CD4-positive, CD25-positive, alpha-beta regulatory T cell (primary cell): ENCODE results near the gene GRHL1. TPM values are rescaled to one million over a fixed set of nuclear protein-coding genes. Genes with fewer than 3 reads are reported as not detected.

Experiments
- ATAC-seq, 2 donors: fragments of 150-1000 bp; cut with Tn5 transposase; one replicate each; pipeline ENCODE4 v1.10.0; 2021; ENCODE audit warnings: low read depth in 2 of 2, moderate number of reproducible peaks in 2 of 2, moderate library complexity in 1 of 2
- DNase-seq, 3 donors: peaks; one replicate each; pipeline versions ENCODE4 v3.0.0 to v3.0.0-alpha.2; 2012 to 2022; ENCODE audit warnings: mixed read lengths in 1 of 3
- H3K27ac ChIP-seq: one replicate; pipeline ENCODE4 v1.7.0; 2013; ENCODE audit warnings: mild to moderate bottlenecking, low read length; ENCODE audit not compliant: insufficient read depth, poor library complexity, severe bottlenecking
- H3K27me3 ChIP-seq: one replicate; pipeline ENCODE4 v1.7.0; 2013; ENCODE audit warnings: low read length; ENCODE audit not compliant: control insufficient read depth, insufficient read depth
- H3K36me3 ChIP-seq: one replicate; pipeline ENCODE4 v1.7.0; 2013; ENCODE audit warnings: mild to moderate bottlenecking, low read length, moderate library complexity; ENCODE audit not compliant: control insufficient read depth, insufficient read depth
- H3K4me1 ChIP-seq: 2 replicates; pipeline ENCODE4 v1.7.0; 2013; ENCODE audit warnings: mild to moderate bottlenecking, low read length; ENCODE audit not compliant: insufficient read depth, control insufficient read depth, poor library complexity, severe bottlenecking
- H3K4me3 ChIP-seq: one replicate; pipeline ENCODE4 v1.7.0; 2013; ENCODE audit warnings: low read depth, mild to moderate bottlenecking, low read length, moderate library complexity
- H3K9me3 ChIP-seq, 2 experiments: 1 replicate in 1 of 2; 2 replicates in 1 of 2; pipeline ENCODE4 v1.7.0; 2013; ENCODE audit warnings: low read length in 2 of 2, mild to moderate bottlenecking in 1 of 2, moderate library complexity in 1 of 2; ENCODE audit not compliant: control insufficient read depth in 2 of 2
- H3K27ac Mint-ChIP-seq, 3 donors: one replicate each; pipeline ENCODE4 v1.8.0; 2020 to 2022; ENCODE audit warnings: mild to moderate bottlenecking in 3 of 3, mixed read lengths in 3 of 3, moderate library complexity in 2 of 3
- H3K27me3 Mint-ChIP-seq: one replicate; pipeline ENCODE4 v1.8.0; 2022; ENCODE audit warnings: mild to moderate bottlenecking, mixed read lengths
- H3K36me3 Mint-ChIP-seq: one replicate; pipeline ENCODE4 v1.8.0; 2020; ENCODE audit warnings: mixed read lengths
- H3K4me1 Mint-ChIP-seq, 4 donors: one replicate each; pipeline ENCODE4 v1.8.0; 2020 to 2022; ENCODE audit warnings: mixed read lengths in 4 of 4, mild to moderate bottlenecking in 1 of 4
- H3K4me3 Mint-ChIP-seq, 4 donors: one replicate each; pipeline ENCODE4 v1.8.0; 2020 to 2022; ENCODE audit warnings: mild to moderate bottlenecking in 4 of 4, mixed read lengths in 4 of 4, moderate library complexity in 3 of 4
- H3K9me3 Mint-ChIP-seq, 7 donors: one replicate each; pipeline ENCODE4 v1.8.0; 2020 to 2022; ENCODE audit warnings: mixed read lengths in 7 of 7, mild to moderate bottlenecking in 3 of 7, moderate library complexity in 2 of 7
- polyA plus RNA-seq, 4 donors: library from polyadenylated mRNA; unstranded; fragments of 300-500 nt; fragmentation: Illumina TruSeq; gene quantifications; one replicate each; pipeline ENCODE4 v1.2.3, GENCODE V29; 2021
- total RNA-seq: library from RNA; stranded (reverse); gene quantifications from one replicate; pipeline ENCODE4 v1.2.3, GENCODE V29; 2022

Gene GRHL1
- total and polyA plus RNA-seq, 5 donors from 2014 or later, result 0.06 to 1.8 (median 0.24) TPM; not detected in 1

DNA sequence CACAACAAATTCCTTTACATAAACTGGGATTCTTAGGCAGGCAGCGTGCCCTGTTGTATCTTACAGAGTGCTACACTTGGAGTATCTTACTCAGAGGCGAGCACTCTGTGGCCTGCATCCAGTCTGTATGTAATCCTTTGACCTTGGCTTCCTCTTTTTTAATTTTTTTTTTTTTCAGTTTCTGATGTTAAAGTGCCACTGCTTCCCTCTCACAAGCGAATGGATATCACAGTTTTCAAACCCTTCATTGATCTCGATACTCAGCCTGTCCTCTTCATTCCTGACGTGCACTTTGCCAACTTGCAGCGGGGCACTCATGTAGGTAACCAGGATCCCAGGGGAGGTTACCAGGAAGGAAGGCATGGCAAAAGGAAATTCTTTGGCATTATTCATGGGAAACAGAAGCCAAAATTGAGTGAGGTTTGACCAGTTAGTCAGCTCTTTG is 40.4 kb downstream of the GRHL1 start:
- peak overlapping the region in 2 of 3 donors; percentile 16 to 51 for H3K27ac Mint-ChIP-seq
- no peaks in the 10 kb centered on the region for H3K36me3 Mint-ChIP-seq
- DNase-seq (no peak), ATAC-seq (no peak)
- Histone ChIP-seq H3K4me1 (peaks cover 10% of the 10 kb centered on the region), H3K9me3 (no peaks in the 10 kb centered on the region), H3K27me3 (no peaks in the 10 kb centered on the region), H3K36me3 (no peaks in the 10 kb centered on the region), H3K27ac (no peak overlapping the region), H3K4me3 (no peak overlapping the region)
- peak overlapping the region in 1 of 4 donors; percentile 68 for H3K4me3 Mint-ChIP-seq
- H3K27me3 Mint-ChIP-seq, result no peaks in the 10 kb centered on the region
- no peaks in the 10 kb centered on the region for H3K9me3 Mint-ChIP-seq
- H3K4me1 Mint-ChIP-seq, result peaks cover 8 to 21% (median 9%) of the 10 kb centered on the region in 4 donors

DNA sequence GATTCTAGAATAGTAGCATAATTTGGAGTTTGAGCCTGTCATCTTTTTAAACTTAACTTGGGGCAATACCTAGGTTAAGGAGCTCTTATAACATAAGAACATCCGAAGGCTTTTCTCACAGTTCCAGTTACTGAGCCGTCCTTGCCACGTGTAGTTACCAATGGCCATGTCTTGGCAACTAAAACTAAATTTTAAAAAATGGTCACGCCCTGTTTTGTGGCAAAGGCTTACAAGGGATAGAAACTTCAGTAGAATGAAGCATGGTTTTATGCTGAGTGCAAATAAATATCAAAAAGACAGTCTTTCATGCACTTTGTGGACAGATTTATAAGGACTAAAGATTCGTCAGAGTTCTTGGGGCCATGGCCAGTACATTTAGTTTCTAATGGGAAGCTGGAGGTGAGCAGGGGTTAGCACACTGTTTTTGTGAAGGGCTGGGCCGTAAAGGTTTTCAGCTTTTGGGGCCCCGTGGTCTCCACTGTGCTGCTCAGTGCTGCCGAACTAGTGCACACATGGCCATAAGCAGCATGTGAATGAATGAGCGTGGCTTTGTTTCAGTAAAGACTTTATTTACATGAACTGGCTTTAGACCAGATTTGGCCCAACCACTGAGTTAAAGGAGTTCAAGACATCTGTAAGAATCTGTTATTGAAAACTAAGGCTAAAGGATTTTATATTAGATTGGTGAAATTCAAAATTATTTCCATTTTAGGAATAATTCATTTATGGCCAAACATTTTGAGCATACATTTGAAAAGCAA is 41.1 kb downstream of the GRHL1 start:
- H3K36me3 ChIP-seq, result no peaks in the 10 kb centered on the region
- H3K4me3 Mint-ChIP-seq, result no peak overlapping the region
- no peaks in the 10 kb centered on the region for H3K9me3 Mint-ChIP-seq
- no peak overlapping the region for H3K27ac ChIP-seq
- no peaks in the 10 kb centered on the region for H3K9me3 ChIP-seq
- H3K36me3 Mint-ChIP-seq, result no peaks in the 10 kb centered on the region
- ATAC-seq (no peak), DNase-seq (no peak)
- H3K4me1 ChIP-seq, result peaks cover 10% of the 10 kb centered on the region
- H3K27ac Mint-ChIP-seq, result peak overlapping the region in 1 of 3 donors; percentile 16
- H3K4me3 ChIP-seq, result no peak overlapping the region
- H3K27me3 Mint-ChIP-seq, result no peaks in the 10 kb centered on the region
- peaks cover 8 to 21% (median 9%) of the 10 kb centered on the region in 4 donors for H3K4me1 Mint-ChIP-seq
- H3K27me3 ChIP-seq, result no peaks in the 10 kb centered on the region

DNA sequence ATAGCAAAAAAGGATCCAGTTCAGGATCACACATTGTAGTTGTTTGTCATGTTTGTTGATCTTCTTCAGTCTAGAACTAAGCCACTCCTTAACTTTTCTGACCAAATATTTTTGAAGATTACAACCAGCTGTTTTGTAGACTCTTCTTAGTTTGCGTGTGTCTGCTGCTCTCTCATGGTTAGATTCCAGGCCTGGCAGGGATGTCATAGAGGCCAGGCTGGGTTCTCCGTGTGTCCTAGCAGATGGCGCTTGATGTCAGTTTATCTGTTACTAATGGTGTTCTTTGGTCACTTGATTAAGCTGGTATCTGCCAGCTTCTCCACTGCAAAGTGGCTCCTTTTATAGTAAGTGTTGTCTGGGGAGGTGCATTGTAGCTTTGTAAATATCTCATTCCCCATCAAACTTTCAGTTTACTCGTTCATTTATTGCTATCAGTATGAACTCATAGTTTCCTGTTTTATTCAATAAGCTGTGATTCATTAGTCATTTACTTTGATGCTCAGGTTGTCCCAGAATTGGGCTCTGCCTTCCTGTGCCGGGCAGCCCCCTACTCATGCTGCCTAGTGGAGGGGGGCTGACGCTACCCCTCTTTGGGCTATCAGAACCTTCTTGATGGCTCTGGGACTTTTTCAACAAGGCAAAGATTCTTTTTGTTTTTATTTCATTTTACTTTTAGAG is 42.1 kb downstream of the GRHL1 start:
- Histone ChIP-seq H3K9me3 (no peaks in the 10 kb centered on the region), H3K27me3 (no peaks in the 10 kb centered on the region), H3K27ac (peak overlapping the region; percentile 37), H3K4me1 (peaks cover 10% of the 10 kb centered on the region), H3K4me3 (no peak overlapping the region), H3K36me3 (no peaks in the 10 kb centered on the region)
- H3K27ac Mint-ChIP-seq, result peak overlapping the region in 2 of 3 donors; percentile 47 to 86
- no peaks in the 10 kb centered on the region for H3K36me3 Mint-ChIP-seq
- peaks cover 8 to 21% (median 9%) of the 10 kb centered on the region in 4 donors for H3K4me1 Mint-ChIP-seq
- H3K27me3 Mint-ChIP-seq, result no peaks in the 10 kb centered on the region
- no peaks in the 10 kb centered on the region for H3K9me3 Mint-ChIP-seq
- peak overlapping the region in 1 of 4 donors; percentile 61 for H3K4me3 Mint-ChIP-seq
- DNase-seq (peak in 1 of 3 donors; percentile 20), ATAC-seq (peak in 1 of 2 donors; percentile 20)

DNA sequence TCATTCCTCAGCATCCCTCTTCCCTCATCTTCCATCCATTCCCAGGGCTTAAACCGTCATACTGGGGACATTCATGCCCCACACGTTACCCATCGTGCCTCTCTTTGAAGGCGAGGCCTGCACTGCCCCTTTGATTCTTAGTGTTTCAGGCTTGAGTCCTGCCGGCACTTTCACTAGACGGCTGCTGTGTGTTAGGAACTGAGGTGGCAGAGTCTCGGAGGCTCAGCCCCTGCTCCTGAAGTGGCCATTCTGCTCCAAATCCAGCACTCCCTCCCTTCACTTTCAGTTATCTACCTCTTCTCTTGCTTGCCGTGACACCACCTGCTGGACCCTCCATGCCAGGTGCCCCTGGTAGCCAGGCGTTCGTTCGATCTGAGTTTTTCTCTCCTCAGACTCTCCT is 43.0 kb downstream of the GRHL1 start:
- ATAC-seq (no peak), DNase-seq (no peak)
- Histone ChIP-seq H3K4me1 (peaks cover 10% of the 10 kb centered on the region), H3K36me3 (no peaks in the 10 kb centered on the region), H3K27me3 (no peaks in the 10 kb centered on the region), H3K9me3 (no peaks in the 10 kb centered on the region), H3K4me3 (no peak overlapping the region), H3K27ac (no peak overlapping the region)
- no peaks in the 10 kb centered on the region for H3K27me3 Mint-ChIP-seq
- H3K27ac Mint-ChIP-seq, result peak overlapping the region in 1 of 3 donors; percentile 80
- peaks cover 8 to 21% (median 9%) of the 10 kb centered on the region in 4 donors for H3K4me1 Mint-ChIP-seq
- no peaks in the 10 kb centered on the region for H3K9me3 Mint-ChIP-seq
- no peaks in the 10 kb centered on the region for H3K36me3 Mint-ChIP-seq
- no peak overlapping the region for H3K4me3 Mint-ChIP-seq

DNA sequence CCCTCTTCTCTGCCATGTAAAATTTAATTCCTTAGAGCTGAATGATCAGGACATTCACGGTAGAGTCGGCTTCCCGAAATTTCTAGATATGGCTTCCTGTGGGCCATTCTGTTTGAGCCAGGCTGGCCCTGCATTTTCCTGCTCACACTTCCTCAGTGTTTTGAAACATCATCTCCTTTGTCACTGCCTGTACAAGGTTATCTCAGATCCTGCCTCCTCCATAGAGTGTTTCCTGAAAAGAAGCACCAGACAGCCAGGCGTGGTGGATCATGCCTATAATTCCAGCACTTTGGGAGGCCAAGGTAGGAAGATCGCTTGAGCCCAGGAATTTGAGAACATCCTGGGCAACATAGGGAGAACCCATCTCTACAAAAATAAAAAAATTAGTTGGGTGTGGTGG is 43.6 kb downstream of the GRHL1 start:
- Mint-ChIP-seq H3K36me3 (no peaks in the 10 kb centered on the region), H3K9me3 (no peaks in the 10 kb centered on the region), H3K4me3 (no peak overlapping the region), H3K4me1 (peaks cover 8 to 21% (median 9%) of the 10 kb centered on the region in 4 donors), H3K27ac (peak overlapping the region in 1 of 3 donors; percentile 80), H3K27me3 (no peaks in the 10 kb centered on the region)
- H3K4me3 ChIP-seq, result no peak overlapping the region
- no peak for DNase-seq
- H3K9me3 ChIP-seq, result no peaks in the 10 kb centered on the region
- no peaks in the 10 kb centered on the region for H3K36me3 ChIP-seq
- H3K27me3 ChIP-seq, result no peaks in the 10 kb centered on the region
- ATAC-seq, result no peak
- H3K4me1 ChIP-seq, result peaks cover 10% of the 10 kb centered on the region
- no peak overlapping the region for H3K27ac ChIP-seq

DNA sequence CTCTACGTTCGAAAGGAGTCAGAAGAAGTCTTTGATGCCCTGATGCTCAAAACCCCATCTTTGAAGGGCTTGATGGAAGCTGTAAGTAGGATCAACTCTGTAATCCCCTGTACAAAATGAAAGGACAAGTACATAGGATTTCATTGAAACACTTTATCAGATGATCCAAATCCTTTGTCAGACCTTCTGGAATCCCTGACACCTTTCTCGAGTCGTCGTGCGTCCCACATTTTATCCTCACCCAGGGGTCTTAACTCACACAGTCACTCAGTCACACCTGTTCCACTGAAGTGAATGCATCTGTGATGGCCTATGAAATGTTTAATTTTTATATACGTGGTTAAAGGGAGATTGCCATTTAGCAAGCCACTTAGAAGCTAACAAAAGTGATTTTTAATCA is 44.8 kb downstream of the GRHL1 start:
- ATAC-seq (no peak), DNase-seq (no peak)
- Mint-ChIP-seq H3K4me1 (peaks cover 9 to 23% (median 13%) of the 10 kb centered on the region in 4 donors), H3K27me3 (no peaks in the 10 kb centered on the region), H3K4me3 (no peak overlapping the region), H3K9me3 (no peaks in the 10 kb centered on the region), H3K27ac (peak overlapping the region in 1 of 3 donors; percentile 65), H3K36me3 (no peaks in the 10 kb centered on the region)
- Histone ChIP-seq H3K27ac (no peak overlapping the region), H3K4me1 (peaks cover 11% of the 10 kb centered on the region), H3K9me3 (no peaks in the 10 kb centered on the region), H3K36me3 (no peaks in the 10 kb centered on the region), H3K27me3 (no peaks in the 10 kb centered on the region), H3K4me3 (no peak overlapping the region)

DNA sequence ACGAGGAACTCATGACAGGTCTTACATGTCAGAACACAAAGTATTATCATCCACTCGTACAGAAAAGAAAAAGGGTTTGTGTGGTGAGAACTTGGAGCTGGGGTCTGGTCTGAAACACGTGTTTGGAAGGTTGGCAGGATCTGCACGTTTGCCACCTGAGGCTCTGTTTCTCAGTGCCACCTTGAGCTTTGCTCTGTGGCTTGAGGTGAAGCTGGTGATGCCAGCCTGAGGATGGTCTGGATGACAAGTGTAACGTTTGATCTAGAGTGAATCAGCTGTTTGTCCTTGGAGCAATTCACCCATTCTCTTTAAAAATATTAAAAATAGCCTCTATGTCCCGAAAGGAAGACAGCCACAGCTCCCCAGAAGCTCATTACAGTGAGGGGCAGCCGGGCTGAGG is 46.4 kb downstream of the GRHL1 start:
- no peaks in the 10 kb centered on the region for H3K36me3 Mint-ChIP-seq
- no peak overlapping the region for H3K4me3 Mint-ChIP-seq
- H3K27ac Mint-ChIP-seq, result no peak overlapping the region
- H3K4me1 Mint-ChIP-seq, result peaks cover 15 to 36% (median 23%) of the 10 kb centered on the region in 4 donors
- no peaks in the 10 kb centered on the region for H3K9me3 Mint-ChIP-seq
- no peaks in the 10 kb centered on the region for H3K27me3 Mint-ChIP-seq
- Histone ChIP-seq H3K36me3 (no peaks in the 10 kb centered on the region), H3K4me1 (peaks cover 26% of the 10 kb centered on the region), H3K9me3 (no peaks in the 10 kb centered on the region), H3K27ac (peak overlapping the region; percentile 0), H3K4me3 (no peak overlapping the region), H3K27me3 (no peaks in the 10 kb centered on the region)
- DNase-seq (no peak), ATAC-seq (no peak)
